Liver (tissue), 9 donors: ENCODE data around the gene LRRC8A. TPM values are rescaled to one million over a fixed set of nuclear protein-coding genes. Genes with fewer than 3 reads are reported as not detected.

Experiments
- DNase-seq: peaks from one replicate; pipeline ENCODE4 v3.0.0-alpha.2; 2017; ENCODE audit warnings: low spot score
- H3K27ac ChIP-seq, 2 donors: one replicate each; pipeline ENCODE4 v1.7.0; 2013; ENCODE audit warnings: inconsistent platforms in 2 of 2, low read length in 2 of 2, control low read depth in 1 of 2, low read depth in 1 of 2, mild to moderate bottlenecking in 1 of 2
- H3K27me3 ChIP-seq, 4 donors: one replicate each; pipeline versions ENCODE4 v1.6.1 to v1.7.0; 2013; ENCODE audit warnings: low read length in 3 of 4, inconsistent platforms in 1 of 4, mild to moderate bottlenecking in 1 of 4, moderate library complexity in 1 of 4; ENCODE audit not compliant: control insufficient read depth in 4 of 4, insufficient read depth in 4 of 4
- H3K36me3 ChIP-seq, 4 donors: one replicate each; pipeline versions ENCODE4 v1.6.1 to v1.7.0; 2013; ENCODE audit warnings: low read length in 3 of 4, mild to moderate bottlenecking in 3 of 4, low read depth in 1 of 4, moderate library complexity in 1 of 4; ENCODE audit not compliant: control insufficient read depth in 4 of 4, insufficient read depth in 3 of 4
- H3K4me1 ChIP-seq, 4 donors: one replicate each; pipeline versions ENCODE4 v1.6.1 to v1.7.0; 2013; ENCODE audit warnings: low read length in 3 of 4, mild to moderate bottlenecking in 3 of 4, moderate library complexity in 1 of 4; ENCODE audit not compliant: control insufficient read depth in 4 of 4, insufficient read depth in 4 of 4
- H3K4me3 ChIP-seq, 3 donors: one replicate each; pipeline versions ENCODE4 v1.6.1 to v1.7.0; 2013; ENCODE audit warnings: low read length in 3 of 3, control low read depth in 1 of 3, low read depth in 1 of 3, mild to moderate bottlenecking in 1 of 3
- H3K9ac ChIP-seq, 2 donors: one replicate each; pipeline ENCODE4 v1.7.0; 2013; ENCODE audit warnings: low read length in 2 of 2, mild to moderate bottlenecking in 2 of 2, moderate library complexity in 2 of 2, control low read depth in 1 of 2, low read depth in 1 of 2
- H3K9me3 ChIP-seq, 4 donors: one replicate each; pipeline versions ENCODE4 v1.6.1 to v1.7.0; 2013; ENCODE audit warnings: low read length in 3 of 4; ENCODE audit not compliant: control insufficient read depth in 4 of 4
- EGR1 ChIP-seq, 2 donors: IDR thresholded peaks; 2 replicates each; pipeline ENCODE4 v1.6.1; 2016 to 2018; ENCODE audit warnings: antibody characterized with exemption in 2 of 2, low read depth in 2 of 2
- FOXA1 ChIP-seq: IDR thresholded peaks from 2 replicates; pipeline ENCODE4 v1.6.1; 2016; ENCODE audit warnings: antibody characterized with exemption
- FOXA2 ChIP-seq: IDR thresholded peaks from 2 replicates; pipeline ENCODE4 v1.6.1; 2016; ENCODE audit warnings: antibody characterized with exemption
- GABPA ChIP-seq, 2 donors: IDR thresholded peaks in 1 of 2; conservative IDR thresholded peaks in 1 of 2; 2 replicates each; pipeline ENCODE4 v1.6.1; 2016; ENCODE audit warnings: antibody characterized with exemption in 2 of 2, mild to moderate bottlenecking in 1 of 2, moderate library complexity in 1 of 2
- HNF4A ChIP-seq, 2 donors: conservative IDR thresholded peaks; 2 replicates each; pipeline ENCODE4 v1.6.1; 2016; ENCODE audit warnings: antibody characterized with exemption in 2 of 2, mild to moderate bottlenecking in 2 of 2
- HNF4G ChIP-seq: IDR thresholded peaks from 2 replicates; pipeline ENCODE4 v1.6.1; 2016; ENCODE audit warnings: antibody characterized with exemption
- JUND ChIP-seq, 2 donors: IDR thresholded peaks; 2 replicates each; pipeline ENCODE4 v1.6.1; 2016; ENCODE audit warnings: antibody characterized with exemption in 2 of 2
- NR2F2 ChIP-seq: IDR thresholded peaks from 2 replicates; pipeline ENCODE4 v1.6.1; 2016; ENCODE audit warnings: antibody characterized with exemption
- RAD21 ChIP-seq, 2 donors: IDR thresholded peaks; 2 replicates each; pipeline ENCODE4 v1.6.1; 2016; ENCODE audit warnings: antibody characterized with exemption in 2 of 2, mild to moderate bottlenecking in 2 of 2
- RXRA ChIP-seq, 2 donors: IDR thresholded peaks; 2 replicates each; pipeline ENCODE4 v1.6.1; 2017 to 2018; ENCODE audit warnings: antibody characterized with exemption in 2 of 2, mild to moderate bottlenecking in 1 of 2
- TAF1 ChIP-seq: conservative IDR thresholded peaks from 2 replicates; pipeline ENCODE4 v1.6.1; 2016; ENCODE audit warnings: antibody characterized with exemption, mild to moderate bottlenecking
- YY1 ChIP-seq: IDR thresholded peaks from 2 replicates; pipeline ENCODE4 v1.6.1; 2016; ENCODE audit warnings: antibody characterized with exemption, mild to moderate bottlenecking
- WGBS: extraction: QIAGEN DNeasy Blood & Tissue Kit; methylation state at CpG from one replicate; pipeline ENCODE4 v1.1.7; 2013; 5-methylcytosine and 5-hydroxymethylcytosine counted together
- polyA plus RNA-seq, 2 donors: library from polyadenylated mRNA; stranded (reverse) in 1 of 2; unstranded in 1 of 2; fragments of 200-250 nt in 1 of 2; fragments of >200 nt in 1 of 2; fragmentation: Nextera tagmentation in 1 of 2; extraction: Ambion mirVana in 1 of 2; gene quantifications; one replicate each; pipeline versions ENCODE4 v1.2.1 to v1.2.3, GENCODE V29; 2013 to 2015
- total RNA-seq, 2 donors: library from RNA; depleted of rRNA; stranded (reverse); fragments of >200 nt; gene quantifications; one replicate each; pipeline ENCODE4 v1.2.3, GENCODE V29; 2014
- TF ChIP-seq, protein P1 (sequence below): IDR thresholded peaks from 2 replicates; pipeline ENCODE4 v1.6.1; 2016; ENCODE audit warnings: antibody characterized with exemption
- TF ChIP-seq, protein P2 (sequence below): IDR thresholded peaks from 2 replicates; pipeline ENCODE4 v1.6.1; 2016; ENCODE audit warnings: antibody characterized with exemption, mild to moderate bottlenecking
- TF ChIP-seq, protein P3 (sequence below): fragments of 150-350 bp; IDR thresholded peaks from 2 replicates; pipeline ENCODE4 v1.5.1; 2017; ENCODE audit warnings: improper control_type of control experiment, low read depth, low read length; ENCODE audit not compliant: missing input control
- TF ChIP-seq, protein P4 (sequence below): IDR thresholded peaks from 2 replicates; pipeline ENCODE4 v1.6.1; 2016; ENCODE audit warnings: antibody characterized with exemption
- donor health status: healthy.
- donor health status: healthy.
- donor health status: healthy.
- donor health status: healthy.
- donor health status: healthy.

LRRC8A gene
- total and polyA plus RNA-seq, 4 donors: 14.6 to 22.8 (median 17.9) TPM

DNA sequence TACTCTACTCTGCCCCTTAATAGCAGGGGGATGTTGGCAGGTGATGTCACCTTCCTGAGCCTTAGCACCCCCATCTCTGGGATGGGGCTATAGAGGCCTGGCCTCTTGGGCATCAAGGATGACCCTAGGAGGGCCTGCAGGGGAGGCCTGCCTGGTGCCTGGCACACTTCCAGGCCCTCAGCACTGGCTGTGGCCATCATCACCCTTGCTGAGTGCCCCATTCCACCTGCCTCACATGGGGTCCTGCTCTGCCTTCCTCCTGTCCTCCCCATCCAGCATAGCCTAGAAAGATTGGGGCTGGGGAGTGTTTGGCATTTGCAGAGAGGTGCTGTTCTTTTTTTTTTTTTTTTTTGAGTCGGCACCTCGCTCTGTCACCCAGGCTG is 21.1 kb downstream of the LRRC8A start:
- 95% methylated on average over 2 of the region's 2 CpGs for WGBS
- H3K9me3 ChIP-seq: no peaks in the 10 kb centered on the region
- H3K27me3 ChIP-seq: no peaks in the 10 kb centered on the region
- peaks cover 9 to 20% (median 12%) of the 10 kb centered on the region in 4 donors for H3K36me3 ChIP-seq
- DNase-seq: no peak
- peak overlapping the region in 1 of 2 donors; percentile 37 for H3K27ac ChIP-seq
- no peak overlapping the region for H3K9ac ChIP-seq
- no peak overlapping the region for H3K4me3 ChIP-seq
- TF ChIP-seq, protein P1, sequence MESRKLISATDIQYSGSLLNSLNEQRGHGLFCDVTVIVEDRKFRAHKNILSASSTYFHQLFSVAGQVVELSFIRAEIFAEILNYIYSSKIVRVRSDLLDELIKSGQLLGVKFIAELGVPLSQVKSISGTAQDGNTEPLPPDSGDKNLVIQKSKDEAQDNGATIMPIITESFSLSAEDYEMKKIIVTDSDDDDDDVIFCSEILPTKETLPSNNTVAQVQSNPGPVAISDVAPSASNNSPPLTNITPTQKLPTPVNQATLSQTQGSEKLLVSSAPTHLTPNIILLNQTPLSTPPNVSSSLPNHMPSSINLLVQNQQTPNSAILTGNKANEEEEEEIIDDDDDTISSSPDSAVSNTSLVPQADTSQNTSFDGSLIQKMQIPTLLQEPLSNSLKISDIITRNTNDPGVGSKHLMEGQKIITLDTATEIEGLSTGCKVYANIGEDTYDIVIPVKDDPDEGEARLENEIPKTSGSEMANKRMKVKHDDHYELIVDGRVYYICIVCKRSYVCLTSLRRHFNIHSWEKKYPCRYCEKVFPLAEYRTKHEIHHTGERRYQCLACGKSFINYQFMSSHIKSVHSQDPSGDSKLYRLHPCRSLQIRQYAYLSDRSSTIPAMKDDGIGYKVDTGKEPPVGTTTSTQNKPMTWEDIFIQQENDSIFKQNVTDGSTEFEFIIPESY: no peak
- no peak for TF ChIP-seq EGR1 (IDR thresholded peaks at IDR 0.05; ENCODE audit: low read depth in 2 of 2)
- no peak for TF ChIP-seq FOXA2
- TF ChIP-seq JUND (IDR thresholded peaks at IDR 0.05): no peak
- no peak for TF ChIP-seq HNF4G
- peaks cover 0 to 23% (median 9%) of the 10 kb centered on the region in 4 donors for H3K4me1 ChIP-seq

DNA sequence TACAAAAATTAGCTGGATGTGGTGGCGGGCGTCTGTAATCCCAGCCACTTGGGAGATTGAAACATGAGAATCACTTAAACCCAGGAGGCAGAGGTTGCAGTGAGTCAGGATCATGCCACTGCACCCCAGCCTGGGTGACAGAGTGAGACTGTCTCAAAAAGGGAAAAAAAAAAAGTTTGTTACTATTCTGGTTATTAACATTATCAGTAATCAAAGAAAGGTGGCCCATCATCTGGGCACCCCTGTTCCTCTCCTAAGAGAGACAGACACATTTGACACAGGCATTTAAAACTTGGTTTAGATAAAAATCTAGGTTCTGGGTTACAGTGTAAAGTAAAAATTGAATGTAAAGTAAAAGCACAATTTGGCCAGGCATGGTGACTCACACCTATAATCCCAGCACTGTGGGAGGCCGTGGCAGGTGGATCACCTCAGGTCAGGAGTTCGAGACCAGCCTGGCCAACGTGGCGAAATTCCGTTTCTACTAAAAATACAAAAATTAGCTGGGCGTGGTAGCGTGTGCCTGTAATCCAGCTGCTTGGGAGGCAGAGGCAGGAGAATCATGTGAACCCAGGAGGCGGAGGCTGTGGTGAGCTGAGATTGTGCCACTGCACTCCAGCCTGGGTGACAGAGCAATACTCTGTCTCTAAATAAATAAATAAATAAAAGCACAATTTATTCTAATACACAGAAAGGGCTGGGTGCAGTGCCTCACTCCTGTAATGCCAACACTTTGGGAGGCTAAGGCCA is 22.1 kb downstream of the LRRC8A start:
- Histone ChIP-seq H3K9me3 (no peaks in the 10 kb centered on the region), H3K4me3 (no peak overlapping the region), H3K4me1 (peaks cover 0 to 23% (median 6%) of the 10 kb centered on the region in 4 donors), H3K27me3 (no peaks in the 10 kb centered on the region), H3K9ac (no peak overlapping the region), H3K36me3 (peaks cover 10 to 29% (median 18%) of the 10 kb centered on the region in 4 donors), H3K27ac (no peak overlapping the region)
- DNase-seq: no peak
- WGBS: 95% methylated on average over 10 of the region's 10 CpGs
- TF ChIP-seq YY1 (no peak), TAF1 (no peak), FOXA2 (no peak), HNF4G (no peak), HNF4A (conservative IDR thresholded peaks at IDR 0.05) (no peak), EGR1 (IDR thresholded peaks at IDR 0.05; ENCODE audit: low read depth in 2 of 2) (no peak), NR2F2 (no peak), RXRA (IDR thresholded peaks at IDR 0.05) (no peak), FOXA1 (no peak), RAD21 (IDR thresholded peaks at IDR 0.05) (no peak)

DNA sequence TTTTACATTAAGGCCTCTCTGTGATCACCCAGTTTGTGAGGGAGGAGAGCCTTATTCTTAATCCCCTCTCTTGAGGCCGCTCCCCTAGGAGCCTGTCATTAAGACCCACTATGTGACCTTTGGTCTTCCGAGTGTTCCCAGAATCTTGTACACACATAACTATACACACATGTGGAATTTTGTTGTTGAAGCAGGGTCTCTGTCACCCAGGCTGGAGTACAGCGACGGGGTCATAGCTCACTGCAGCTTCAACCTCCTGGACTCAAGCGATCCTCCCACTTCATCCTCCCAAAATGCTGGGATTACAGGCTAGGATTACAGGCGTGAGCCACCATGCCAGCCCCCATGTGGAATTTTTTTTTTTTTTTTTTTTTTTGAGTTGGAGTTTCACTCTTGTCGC is 24.0 kb downstream of the LRRC8A start:
- TF ChIP-seq, protein P2, sequence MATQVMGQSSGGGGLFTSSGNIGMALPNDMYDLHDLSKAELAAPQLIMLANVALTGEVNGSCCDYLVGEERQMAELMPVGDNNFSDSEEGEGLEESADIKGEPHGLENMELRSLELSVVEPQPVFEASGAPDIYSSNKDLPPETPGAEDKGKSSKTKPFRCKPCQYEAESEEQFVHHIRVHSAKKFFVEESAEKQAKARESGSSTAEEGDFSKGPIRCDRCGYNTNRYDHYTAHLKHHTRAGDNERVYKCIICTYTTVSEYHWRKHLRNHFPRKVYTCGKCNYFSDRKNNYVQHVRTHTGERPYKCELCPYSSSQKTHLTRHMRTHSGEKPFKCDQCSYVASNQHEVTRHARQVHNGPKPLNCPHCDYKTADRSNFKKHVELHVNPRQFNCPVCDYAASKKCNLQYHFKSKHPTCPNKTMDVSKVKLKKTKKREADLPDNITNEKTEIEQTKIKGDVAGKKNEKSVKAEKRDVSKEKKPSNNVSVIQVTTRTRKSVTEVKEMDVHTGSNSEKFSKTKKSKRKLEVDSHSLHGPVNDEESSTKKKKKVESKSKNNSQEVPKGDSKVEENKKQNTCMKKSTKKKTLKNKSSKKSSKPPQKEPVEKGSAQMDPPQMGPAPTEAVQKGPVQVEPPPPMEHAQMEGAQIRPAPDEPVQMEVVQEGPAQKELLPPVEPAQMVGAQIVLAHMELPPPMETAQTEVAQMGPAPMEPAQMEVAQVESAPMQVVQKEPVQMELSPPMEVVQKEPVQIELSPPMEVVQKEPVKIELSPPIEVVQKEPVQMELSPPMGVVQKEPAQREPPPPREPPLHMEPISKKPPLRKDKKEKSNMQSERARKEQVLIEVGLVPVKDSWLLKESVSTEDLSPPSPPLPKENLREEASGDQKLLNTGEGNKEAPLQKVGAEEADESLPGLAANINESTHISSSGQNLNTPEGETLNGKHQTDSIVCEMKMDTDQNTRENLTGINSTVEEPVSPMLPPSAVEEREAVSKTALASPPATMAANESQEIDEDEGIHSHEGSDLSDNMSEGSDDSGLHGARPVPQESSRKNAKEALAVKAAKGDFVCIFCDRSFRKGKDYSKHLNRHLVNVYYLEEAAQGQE: no peak
- TF ChIP-seq, protein P3, sequence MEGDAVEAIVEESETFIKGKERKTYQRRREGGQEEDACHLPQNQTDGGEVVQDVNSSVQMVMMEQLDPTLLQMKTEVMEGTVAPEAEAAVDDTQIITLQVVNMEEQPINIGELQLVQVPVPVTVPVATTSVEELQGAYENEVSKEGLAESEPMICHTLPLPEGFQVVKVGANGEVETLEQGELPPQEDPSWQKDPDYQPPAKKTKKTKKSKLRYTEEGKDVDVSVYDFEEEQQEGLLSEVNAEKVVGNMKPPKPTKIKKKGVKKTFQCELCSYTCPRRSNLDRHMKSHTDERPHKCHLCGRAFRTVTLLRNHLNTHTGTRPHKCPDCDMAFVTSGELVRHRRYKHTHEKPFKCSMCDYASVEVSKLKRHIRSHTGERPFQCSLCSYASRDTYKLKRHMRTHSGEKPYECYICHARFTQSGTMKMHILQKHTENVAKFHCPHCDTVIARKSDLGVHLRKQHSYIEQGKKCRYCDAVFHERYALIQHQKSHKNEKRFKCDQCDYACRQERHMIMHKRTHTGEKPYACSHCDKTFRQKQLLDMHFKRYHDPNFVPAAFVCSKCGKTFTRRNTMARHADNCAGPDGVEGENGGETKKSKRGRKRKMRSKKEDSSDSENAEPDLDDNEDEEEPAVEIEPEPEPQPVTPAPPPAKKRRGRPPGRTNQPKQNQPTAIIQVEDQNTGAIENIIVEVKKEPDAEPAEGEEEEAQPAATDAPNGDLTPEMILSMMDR: no peak
- TF ChIP-seq FOXA1 (no peak), GABPA (IDR thresholded peaks at IDR 0.05 in 1 of 2, conservative IDR thresholded peaks at IDR 0.05 in 1 of 2) (no peak), JUND (IDR thresholded peaks at IDR 0.05) (no peak), RAD21 (IDR thresholded peaks at IDR 0.05) (no peak)
- TF ChIP-seq, protein P4, sequence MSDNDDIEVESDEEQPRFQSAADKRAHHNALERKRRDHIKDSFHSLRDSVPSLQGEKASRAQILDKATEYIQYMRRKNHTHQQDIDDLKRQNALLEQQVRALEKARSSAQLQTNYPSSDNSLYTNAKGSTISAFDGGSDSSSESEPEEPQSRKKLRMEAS: no peak
- Histone ChIP-seq H3K4me1 (peaks cover 2 to 21% (median 6%) of the 10 kb centered on the region in 4 donors), H3K9me3 (no peaks in the 10 kb centered on the region), H3K4me3 (no peak overlapping the region), H3K9ac (no peak overlapping the region), H3K27me3 (no peaks in the 10 kb centered on the region), H3K27ac (no peak overlapping the region), H3K36me3 (peaks cover 9 to 36% (median 25%) of the 10 kb centered on the region in 4 donors)
- DNase-seq: no peak
- WGBS: 91% methylated on average over 7 of the region's 7 CpGs
